HG02870 (cell line): ENCODE measurements around the gene USP37.

ENCODE experiments used
- ATAC-seq: cut with Tn5 transposase; IDR thresholded peaks from one replicate; pipeline ENCODE4 v1.9.1; 2021; ENCODE audit warnings: mild to moderate bottlenecking, moderate library complexity; ENCODE audit not compliant: unreplicated experiment

The USP37 gene

DNA sequence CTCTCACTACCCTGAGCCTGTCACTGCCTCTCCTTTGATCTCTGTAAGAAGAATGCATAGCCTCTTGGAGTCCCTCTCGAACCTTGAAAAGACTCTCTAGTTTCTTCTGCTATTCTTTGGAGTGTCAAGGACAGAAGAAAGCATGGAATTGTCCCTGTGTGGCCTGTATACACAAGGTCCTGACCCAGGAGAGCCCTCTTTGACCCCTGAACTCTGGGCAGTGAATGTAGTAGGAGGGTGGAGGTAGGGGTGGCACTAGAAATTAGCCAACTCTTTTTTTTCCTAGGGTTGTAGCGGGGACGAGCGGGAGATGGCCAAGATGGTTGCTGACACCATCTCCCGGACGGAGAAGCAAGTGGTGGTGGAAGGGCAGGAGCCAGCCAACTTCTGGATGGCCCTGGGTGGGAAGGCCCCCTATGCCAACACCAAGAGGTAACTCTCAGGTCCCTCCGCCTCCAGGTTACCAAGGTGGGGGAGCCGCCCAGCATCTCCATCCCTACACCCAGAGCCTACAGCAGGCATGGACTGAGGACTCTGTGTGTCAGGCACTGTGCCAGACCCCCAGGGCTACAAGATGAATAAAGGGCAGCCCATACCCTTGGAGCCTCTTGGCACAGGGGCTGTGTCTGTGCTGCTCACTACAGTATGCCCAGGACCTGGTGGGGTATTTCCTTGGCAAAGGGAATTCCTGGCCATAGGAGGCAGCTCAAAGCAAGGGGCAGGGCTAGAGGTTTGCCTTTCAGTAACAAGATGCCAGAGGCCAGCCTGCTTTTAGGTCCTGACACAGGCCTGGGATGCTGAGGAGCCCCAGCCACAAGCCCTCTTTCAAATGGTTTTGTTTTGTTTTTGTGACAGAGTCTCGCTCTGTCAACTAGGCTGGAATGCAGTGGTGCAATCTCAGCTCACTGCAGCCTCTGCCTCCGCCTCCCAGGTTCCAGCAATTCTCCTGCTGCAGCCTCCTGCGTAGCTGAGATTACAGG lies 132.9 kb downstream of the USP37 start:
- no peak for ATAC-seq

DNA sequence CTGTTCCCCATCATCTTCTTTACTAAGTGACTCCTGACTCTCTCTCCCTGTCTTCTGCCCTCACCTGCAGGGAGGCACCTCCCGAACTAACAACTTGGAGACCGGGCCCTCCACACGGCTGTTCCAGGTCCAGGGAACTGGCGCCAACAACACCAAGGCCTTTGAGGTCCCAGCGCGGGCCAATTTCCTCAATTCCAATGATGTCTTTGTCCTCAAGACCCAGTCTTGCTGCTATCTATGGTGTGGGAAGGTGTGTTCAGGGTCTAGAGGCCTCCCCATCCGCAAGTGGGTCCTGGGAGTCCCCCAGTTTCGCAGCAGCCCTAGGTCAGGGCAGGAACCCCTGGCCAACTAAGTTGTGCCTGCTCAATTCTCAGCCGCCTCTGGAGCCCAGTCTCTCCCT lies 133.7 kb downstream of the USP37 start:
- ATAC-seq = no peak

DNA sequence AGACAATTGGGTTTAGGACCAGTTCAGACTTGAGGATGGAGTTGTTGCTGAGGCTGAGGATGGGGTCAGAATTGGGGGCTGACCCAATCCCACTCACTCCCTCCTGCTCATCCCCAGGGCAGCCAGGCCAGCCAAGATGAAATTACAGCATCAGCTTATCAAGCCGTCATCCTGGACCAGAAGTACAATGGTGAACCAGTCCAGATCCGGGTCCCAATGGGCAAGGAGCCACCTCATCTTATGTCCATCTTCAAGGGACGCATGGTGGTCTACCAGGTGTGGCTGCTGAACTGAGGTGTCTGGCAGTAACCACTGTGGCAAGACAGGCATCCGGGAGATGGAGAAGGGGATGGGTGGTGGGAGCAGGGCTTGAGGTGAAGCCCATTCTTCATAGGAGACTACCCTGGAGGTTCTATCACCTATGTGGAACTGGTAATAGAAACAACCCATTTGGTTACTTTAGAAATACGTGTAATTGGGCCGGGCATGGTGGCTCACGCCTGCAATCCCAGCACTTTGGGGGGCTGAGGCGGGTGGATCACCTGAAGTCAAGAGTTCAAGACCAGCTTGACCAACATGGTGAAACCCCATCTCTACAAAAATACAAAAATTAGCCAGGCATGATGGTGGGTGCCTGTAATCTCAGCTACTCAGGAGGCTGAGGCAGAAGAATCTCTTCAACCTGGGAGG lies 135.3 kb downstream of the USP37 start:
- no peak for ATAC-seq

DNA sequence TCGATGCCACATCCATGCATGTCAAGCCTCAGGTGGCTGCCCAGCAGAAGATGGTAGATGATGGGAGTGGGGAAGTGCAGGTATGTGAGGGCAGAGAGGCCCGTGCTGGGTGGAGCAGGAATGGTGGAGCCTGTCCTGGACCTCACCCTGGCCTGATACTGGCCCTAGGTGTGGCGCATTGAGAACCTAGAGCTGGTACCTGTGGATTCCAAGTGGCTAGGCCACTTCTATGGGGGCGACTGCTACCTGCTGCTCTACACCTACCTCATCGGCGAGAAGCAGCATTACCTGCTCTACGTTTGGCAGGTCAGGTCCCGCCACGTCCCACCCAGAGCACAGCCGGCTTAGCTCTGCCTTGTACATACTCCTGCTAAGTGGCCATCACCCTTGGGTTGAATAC lies 136.3 kb downstream of the USP37 start:
- no peak for ATAC-seq

DNA sequence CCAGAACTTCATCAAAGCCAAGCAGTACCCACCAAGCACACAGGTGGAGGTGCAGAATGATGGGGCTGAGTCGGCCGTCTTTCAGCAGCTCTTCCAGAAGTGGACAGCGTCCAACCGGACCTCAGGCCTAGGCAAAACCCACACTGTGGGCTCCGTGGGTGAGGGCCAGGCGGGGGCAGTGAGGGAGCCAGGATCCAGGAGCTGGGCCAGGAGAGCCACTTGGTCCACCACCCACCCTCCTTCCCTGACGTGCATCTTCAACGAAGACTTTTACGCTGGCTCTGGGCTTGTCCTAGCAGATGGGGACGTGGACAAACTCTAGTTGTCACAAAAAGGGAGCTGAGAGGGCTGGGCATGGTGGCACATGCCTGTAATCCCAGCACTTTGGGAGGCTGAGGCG lies 137.4 kb downstream of the USP37 start:
- ATAC-seq = no peak

DNA sequence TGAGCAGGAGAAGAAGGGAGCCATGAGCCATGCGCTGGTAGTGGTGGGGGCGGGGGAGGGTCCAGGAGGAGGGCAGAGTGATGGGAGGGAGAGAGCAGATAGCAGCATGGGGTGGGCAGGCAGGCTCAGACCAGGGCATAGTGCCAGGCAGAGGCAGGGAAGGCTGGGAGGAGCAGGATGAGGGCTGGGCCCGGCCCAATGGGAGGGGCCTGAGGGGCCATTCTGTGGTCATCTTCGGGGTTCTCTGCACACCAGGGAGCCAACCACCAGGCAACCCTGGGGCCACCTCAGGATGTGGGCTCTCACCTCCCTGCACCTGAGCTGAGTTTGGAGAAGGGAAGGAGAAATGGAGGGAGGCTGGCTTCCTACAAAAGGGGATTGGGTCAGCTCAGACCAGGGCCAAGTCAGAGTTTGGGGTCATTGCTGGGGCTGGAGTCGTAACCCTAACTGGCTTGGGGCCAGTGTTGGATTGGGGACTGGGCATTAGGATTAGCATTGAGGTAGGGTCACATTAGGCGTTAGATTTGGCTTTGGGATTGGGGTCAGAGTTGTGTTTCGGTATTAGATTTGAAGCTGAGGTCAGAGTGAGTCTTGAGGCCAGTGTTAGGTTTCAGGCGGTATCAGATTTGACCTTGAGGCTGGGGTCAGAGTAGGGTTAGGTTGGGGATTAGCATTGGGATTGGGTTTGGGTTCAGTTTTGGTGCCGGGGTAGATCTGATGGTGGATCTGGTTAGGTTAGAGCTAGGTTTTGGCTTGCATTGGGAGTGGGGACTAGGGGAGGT lies 138.0 kb downstream of the USP37 start:
- ATAC-seq = no peak

DNA sequence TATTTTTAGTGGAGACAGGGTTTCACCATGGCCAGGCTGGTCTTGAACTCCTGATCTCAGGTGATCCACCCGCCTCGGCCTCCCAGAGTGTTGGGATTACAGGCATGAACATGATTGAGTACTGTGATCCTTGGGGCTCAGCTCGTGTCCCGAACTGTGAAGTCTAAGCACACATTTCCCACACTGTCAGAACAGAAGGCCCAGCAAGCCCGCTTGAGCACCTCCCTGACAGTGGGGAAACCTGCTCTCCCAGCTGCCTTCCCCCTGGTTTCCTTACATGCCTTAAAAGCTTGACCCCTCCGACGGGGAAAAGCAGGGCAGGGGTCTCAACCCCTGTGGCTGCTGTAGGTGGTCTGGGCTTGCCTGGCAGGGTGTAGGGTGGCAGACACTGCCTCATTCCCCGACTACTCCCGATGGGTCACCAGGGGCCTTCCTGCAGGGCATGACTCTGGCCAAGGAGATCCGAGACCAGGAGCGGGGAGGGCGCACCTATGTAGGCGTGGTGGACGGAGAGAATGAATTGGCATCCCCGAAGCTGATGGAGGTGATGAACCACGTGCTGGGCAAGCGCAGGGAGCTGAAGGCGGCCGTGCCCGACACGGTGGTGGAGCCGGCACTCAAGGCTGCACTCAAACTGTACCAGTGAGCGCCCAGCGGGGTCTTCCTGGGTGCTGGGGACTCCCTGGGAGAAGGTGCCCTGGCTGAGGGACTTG lies 139.1 kb downstream of the USP37 start:
- no peak for ATAC-seq

DNA sequence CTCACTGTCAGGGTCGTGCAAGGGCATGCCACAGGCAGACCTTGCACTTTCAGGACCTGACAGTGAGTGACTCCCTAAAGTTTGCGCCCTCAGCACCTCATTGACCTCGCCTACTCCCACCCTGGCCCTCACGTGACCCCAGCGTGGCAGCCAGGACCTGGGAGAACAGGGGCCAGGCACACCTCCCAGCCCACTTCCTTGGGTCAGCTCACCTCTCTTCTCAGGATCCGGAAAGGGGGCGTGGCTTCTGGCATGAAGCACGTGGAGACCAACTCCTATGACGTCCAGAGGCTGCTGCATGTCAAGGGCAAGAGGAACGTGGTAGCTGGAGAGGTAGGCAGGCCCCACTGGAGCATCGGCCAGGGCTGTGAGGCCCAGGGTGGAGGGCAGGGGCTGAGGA lies 140.4 kb downstream of the USP37 start:
- ATAC-seq = no peak

DNA sequence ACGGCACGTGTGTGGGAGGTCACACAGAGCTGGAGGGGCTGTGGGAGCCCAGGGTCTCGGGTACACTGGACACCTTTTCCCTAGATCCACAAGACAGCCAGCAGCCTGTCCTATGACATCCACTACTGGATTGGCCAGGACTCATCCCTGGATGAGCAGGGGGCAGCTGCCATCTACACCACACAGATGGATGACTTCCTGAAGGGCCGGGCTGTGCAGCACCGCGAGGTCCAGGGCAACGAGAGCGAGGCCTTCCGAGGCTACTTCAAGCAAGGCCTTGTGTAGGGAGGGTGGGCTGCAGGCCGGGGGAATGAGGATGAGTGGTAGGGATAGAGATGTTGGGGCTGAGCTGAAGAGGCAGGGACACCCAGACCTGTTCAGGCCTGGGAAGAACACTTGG lies 142.6 kb downstream of the USP37 start:
- no peak for ATAC-seq

DNA sequence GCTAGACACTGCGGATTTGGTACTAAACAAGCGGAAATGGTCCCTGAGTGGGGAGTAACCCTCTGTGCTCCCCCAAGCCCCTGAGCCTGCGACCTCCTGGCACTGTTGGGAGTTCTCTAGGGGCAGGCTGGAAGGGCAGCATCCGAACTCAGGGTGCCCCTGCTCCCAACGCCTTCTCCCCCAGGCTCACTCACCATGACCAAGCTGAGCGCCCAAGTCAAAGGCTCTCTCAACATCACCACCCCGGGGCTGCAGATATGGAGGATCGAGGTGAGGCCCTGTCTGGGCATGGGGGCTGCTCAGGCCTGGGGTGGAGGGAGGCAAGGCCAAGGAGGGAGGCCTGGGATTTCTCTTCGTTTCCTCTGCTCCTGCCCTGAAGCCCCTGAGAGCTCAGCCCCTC lies 144.6 kb downstream of the USP37 start:
- no peak for ATAC-seq

DNA sequence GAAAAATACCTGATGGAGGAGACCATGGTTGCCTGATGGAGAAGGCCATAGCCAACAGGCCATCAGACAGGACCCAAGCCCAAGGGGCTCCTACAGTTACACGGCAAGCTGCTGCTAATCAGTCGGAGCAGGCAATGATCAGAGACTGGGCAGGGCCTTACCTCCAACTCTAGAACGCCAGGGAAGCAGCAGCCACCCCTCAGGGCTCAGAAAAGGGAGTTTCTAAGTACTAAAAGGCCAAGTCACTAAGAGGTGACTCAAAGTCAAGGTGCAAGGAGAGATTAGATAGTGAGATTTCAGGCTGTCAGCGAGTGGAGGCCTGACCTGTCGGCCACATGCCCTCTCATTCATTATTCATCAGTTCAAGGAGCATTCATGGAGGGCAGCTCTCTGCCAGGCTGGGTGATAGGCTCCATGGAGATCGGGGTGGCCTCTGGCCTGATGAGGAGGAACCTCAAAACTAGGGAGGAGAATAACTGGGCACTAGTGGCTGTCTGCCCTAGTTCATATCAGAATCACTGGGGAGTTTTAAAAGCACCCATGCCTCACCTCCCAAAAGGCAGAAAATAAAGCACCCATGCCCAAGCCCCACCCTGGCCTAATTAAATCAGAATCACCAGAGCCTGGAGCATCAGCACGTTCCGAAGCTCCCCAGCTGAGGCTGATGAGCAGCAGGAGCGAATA lies 145.6 kb downstream of the USP37 start:
- ATAC-seq = no peak

DNA sequence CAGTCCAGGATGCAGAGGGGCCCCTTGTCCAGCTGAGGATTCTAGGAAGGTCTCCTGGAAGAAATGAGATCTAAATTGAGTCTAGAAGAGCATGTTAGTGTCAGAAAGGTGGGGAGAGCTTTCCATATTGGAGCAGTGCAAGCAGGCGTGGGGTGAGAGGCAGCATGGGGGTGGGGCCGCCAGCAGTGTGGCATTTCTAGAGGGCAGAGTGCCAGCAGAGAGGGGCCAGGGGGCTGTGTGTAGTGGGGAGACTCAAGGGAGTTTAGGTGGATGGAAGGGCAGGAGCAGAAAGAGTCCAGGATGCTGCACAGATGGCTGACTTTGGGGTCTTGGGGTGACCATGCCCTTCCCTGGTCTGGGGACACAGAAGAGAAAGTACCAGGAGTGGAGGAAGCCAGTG lies 147.1 kb downstream of the USP37 start:
- ATAC-seq = no peak

DNA sequence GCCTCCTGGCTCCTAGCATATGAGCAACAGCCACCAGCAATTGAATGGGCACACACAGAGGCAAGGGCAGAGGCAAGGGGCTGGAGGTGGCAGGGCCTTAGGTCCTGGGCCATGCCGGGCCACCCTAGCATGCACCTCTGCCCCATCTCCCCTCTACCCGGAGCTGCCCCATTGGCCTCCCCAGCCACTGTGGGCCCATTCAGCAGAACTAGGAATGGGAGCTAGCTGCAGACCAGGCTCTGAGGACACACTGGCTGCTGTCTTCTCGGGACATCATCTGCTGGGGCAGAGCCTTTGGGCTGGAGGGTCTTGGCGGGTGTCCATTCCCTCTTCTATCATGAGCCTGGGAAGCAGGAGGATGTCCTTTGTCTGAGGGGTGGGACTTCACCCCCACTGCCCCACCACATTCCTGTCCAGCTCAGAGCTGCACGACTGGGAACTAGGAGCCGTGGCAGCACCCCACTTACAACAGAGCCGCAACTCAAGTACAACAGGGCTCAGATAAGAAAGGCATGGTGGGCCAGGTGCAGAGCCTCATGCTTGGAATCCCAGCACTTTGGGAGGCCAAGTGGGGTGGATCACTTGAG lies 148.4 kb downstream of the USP37 start:
- no peak for ATAC-seq

DNA sequence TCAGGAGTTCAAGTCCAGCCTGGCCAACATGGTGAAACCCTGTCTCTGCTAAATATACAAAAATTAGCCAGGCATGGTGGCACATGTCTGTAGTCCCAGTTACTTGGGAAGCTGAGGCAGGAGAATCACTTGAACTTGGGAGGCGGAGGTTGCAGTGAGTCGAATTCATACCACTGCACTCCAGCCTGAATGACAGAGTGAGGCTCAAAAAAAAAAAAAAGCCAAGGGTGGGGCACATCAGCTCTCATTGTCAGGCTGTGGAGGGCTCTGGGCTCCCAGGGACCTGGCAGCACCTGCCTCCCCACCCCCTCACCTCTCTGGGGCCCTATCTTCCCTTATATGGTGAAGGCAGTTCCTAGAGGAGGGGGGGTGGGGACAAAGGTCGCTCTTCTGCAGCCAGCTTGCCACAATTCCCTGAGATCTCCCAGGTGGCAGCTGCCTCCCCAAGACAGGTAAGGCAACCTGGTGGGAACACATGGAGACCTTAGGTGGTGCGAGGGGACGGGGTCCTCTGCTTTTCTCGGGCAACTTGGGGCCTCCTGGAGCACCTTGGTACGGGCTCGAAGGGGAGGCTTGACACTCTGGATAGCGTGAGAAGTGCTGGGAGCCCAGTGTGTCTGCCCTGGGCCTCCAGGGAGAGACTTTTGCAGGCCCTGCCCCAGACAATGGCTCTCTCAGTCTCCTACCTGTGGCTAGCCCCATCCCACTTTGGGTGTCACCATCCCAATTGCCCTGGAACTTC lies 149.3 kb downstream of the USP37 start, which contains the start of gene VIL1:
VIL1 (plus strand) TSS at position 407 of the 742 bp plus-strand sequence. CDS start 4,656 bp downstream, outside the sequence.
- no peak for ATAC-seq

DNA sequence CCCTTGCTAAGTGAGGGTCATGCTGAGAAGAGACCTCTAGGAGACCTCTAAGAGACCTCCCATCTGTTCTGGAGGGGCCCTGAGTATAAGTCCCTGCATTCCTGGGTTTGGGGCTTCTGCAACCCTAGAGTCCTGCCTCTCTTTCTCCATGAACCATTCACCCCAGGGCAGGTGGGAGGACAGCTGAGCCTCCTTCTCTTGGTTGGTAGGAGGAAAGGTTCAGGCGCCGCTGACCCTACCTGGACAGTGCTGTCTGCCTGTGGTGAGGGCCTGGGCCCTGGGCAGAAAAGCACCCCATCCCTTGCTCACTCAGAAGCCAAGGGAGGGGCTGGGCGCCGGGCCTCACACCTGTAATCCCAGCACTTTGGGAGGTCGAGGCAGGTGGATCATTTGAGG lies 149.8 kb downstream of the USP37 start:
- no peak for ATAC-seq

DNA sequence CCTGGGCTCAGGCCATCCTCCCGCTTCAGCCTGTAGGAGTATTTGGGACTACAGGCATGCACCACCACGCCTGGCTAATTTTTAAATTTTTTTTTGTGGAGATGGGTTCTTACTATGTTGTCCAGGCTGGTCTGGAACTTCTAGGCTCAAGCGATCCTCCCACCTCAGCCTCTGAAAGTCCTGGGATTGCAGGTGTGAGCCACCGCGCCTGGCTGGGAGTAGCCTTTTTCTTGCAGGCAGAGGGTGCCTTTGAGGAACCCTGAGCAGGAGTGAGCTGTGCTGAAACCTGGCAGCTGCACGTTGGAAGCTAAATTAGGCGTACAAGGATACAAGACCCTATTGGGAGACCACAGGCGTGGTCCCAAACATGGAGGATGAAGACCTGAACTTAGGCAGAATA lies 160.4 kb downstream of the USP37 start:
- no peak for ATAC-seq

DNA sequence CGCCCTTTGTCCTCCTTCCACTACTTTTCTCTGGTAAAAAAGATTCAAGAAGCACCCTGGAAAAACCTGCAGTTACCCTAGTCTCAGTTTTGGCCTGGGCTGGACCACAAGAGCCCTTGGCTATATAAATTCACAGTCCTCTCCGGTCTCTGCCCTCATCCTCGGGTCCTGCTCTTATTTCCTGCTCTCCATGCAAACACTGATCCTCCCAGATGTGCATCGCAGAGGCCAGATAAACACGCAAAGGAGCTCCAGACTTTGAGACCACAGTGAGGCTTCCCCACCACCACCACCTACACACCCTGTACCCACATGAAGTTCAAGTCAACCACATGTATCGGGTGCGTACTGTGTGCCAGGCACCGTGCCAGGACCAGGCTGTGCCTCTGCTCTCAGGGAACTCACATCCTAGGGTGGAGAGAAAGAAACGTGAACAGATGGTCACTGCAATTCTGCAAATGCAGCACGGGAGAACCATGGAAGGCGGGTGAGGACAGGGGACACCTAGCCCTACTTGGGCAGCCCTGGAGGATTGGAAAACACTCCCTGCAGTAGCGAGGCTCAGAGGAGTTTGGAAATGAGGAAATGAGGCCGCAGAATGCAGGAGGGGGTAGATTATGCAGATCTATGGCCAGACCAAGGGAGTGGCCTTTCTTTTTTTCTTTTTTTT lies 161.1 kb downstream of the USP37 start:
- no peak for ATAC-seq

DNA sequence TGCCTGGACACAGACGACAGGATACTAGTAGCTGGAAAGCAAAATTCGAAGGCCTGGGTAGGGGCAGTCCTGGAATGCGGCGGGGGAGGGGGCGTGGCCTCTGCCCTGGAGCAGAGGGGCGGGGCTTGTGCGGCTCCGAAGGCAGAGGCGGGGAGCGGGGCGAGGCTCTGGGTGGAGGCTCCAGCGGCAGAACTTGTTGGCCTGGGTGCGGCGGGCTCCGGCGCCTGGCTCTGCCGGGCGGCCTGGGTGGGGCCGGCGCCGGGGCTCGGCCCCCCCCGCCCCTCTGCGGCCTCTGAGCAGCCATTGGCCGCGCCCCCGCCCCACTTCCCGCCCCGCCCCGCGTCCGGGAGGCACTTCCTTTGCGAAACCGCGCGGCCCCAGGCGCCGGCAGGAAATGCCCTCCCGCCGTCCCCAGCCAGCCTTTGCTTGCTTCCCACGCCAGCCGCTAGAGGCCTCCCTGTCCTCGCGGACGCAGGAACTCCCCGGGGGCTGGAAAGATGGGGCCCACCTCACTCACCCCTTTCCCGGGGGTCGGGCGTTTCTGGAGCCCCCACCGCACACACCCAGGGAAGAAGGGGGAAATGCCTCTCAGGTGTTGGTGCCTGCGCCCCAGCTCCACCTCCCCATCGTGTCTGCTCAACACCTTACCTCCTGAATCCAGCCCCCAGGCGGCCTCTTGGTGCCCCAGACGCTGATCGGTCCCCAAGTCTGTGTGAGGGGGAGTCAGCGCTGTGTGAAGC lies 161.8 kb downstream of the USP37 start:
- peak; percentile 69 for ATAC-seq
